ENCODE data around the gene TBXAS1. TPM values are rescaled to one million over a fixed set of nuclear protein-coding genes. Genes with fewer than 3 reads are reported as not detected.

The TBXAS1 gene
- total RNA-seq, 1 donor from 2014 or later: 3.8 TPM

DNA sequence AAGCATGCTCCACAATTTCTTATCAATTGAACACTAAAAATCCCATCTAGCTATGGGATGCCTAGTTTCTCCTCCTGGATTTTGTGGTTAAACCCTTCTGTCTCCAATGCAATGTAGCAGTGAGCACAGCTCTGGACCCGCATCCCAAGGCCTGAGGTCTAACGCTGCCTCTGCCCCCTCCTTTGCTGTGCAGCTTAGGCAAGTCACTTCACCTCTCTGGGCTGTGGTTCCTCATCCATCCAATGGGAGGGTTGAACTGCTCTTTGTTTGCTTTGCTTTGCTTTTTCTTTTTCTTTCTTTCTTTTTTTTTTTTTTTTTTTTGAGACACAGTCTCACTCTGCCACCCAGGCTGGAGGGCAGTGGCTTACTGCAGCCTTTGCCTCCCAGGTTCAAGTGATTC is 164.5 kb downstream of the TBXAS1 start:
- no peaks in the 10 kb centered on the region for H3K9me3 ChIP-seq
- intact Hi-C loops (cut with DNase I): no loop called here
- no peak for DNase-seq (ENCODE audit: low spot score in 2 of 2)
- H3K4me3 ChIP-seq: no peak overlapping the region
- no peak overlapping the region for H3K27ac ChIP-seq
- no peaks in the 10 kb centered on the region for H3K27me3 ChIP-seq
- no peaks in the 10 kb centered on the region for H3K4me1 ChIP-seq
- TF ChIP-seq, protein P1, sequence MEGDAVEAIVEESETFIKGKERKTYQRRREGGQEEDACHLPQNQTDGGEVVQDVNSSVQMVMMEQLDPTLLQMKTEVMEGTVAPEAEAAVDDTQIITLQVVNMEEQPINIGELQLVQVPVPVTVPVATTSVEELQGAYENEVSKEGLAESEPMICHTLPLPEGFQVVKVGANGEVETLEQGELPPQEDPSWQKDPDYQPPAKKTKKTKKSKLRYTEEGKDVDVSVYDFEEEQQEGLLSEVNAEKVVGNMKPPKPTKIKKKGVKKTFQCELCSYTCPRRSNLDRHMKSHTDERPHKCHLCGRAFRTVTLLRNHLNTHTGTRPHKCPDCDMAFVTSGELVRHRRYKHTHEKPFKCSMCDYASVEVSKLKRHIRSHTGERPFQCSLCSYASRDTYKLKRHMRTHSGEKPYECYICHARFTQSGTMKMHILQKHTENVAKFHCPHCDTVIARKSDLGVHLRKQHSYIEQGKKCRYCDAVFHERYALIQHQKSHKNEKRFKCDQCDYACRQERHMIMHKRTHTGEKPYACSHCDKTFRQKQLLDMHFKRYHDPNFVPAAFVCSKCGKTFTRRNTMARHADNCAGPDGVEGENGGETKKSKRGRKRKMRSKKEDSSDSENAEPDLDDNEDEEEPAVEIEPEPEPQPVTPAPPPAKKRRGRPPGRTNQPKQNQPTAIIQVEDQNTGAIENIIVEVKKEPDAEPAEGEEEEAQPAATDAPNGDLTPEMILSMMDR (IDR thresholded peaks at IDR 0.05): no peak
- H3K36me3 ChIP-seq: no peaks in the 10 kb centered on the region

DNA sequence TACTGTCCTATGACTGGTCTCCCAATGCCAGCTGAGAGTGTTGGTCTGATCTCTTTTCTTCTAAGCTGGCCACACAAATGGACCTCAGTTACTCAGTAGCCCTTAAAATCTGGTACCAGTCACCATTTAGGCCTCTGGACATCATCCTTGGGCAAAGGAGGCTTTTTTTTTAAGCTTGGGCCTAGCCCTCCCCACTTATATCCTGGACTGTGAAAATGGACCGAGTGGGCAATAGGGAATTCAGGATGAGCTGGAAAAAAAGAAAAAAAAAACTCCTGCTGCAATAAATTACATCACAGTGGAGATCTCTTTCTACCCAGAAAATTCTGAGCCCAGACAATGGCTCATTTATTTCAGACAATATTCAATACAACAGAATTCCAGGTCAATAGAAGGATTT is 165.3 kb downstream of the TBXAS1 start:
- no peak overlapping the region for H3K27ac ChIP-seq
- intact Hi-C loops (cut with DNase I): no loop called here

DNA sequence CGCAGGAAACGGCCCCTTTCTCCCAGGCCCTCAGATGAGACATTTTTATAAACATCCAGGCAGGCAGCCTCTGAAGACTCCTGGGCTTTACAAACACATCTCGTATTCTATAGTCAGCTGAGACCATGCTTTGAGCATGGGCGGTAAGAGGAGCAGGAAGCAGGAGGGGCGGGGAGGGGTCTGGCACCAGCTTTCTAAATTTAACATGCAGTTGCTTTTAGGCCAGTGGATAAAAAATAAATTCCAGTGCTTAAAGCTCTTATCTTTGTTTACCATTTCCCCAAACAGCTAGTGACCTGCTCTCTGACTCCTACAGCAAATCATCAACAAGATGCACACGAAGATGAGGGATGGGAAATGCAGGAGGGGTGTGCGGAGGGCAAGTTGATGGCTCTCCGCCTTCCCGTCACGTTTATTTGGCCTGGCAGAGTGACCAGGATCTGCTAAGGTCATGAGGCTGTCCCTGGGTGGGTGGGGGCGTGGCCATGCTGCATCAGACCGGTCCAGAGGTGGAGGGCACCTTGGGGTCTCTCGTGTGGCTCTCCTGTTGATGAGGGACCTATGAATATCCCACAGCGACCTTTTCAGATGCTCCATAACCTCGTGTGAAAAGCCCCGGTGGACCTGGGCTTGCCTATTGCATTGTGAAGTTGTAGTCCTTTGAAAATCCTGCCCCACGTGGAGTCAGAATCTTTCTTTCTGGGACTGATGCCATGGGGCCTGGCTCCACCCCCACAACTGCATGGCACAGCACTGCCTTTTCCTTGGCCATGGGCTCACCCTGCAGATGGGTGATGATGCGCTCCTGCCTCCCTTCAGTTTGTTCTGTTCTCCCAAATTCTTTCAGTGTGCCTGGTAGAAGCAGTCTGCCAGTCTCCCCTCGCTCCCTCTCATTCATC is 166.2 kb downstream of the TBXAS1 start:
- Histone ChIP-seq H3K27ac (no peak overlapping the region), H3K4me1 (no peaks in the 10 kb centered on the region), H3K9me3 (no peaks in the 10 kb centered on the region), H3K27me3 (no peaks in the 10 kb centered on the region), H3K36me3 (no peaks in the 10 kb centered on the region), H3K4me3 (no peak overlapping the region)
- intact Hi-C loops (cut with DNase I): no loop called here
- no peak for DNase-seq (ENCODE audit: low spot score in 2 of 2)
- TF ChIP-seq, protein P1 (IDR thresholded peaks at IDR 0.05): no peak

More for the DNA sequence above, 165.3 kb downstream of the TBXAS1 start:
- no peaks in the 10 kb centered on the region for H3K27me3 ChIP-seq
- TF ChIP-seq, protein P1 (IDR thresholded peaks at IDR 0.05): no peak
- DNase-seq (ENCODE audit: low spot score in 2 of 2): no peak
- no peaks in the 10 kb centered on the region for H3K36me3 ChIP-seq
- H3K4me1 ChIP-seq: no peaks in the 10 kb centered on the region
- H3K9me3 ChIP-seq: no peaks in the 10 kb centered on the region
- H3K4me3 ChIP-seq: no peak overlapping the region

DNA sequence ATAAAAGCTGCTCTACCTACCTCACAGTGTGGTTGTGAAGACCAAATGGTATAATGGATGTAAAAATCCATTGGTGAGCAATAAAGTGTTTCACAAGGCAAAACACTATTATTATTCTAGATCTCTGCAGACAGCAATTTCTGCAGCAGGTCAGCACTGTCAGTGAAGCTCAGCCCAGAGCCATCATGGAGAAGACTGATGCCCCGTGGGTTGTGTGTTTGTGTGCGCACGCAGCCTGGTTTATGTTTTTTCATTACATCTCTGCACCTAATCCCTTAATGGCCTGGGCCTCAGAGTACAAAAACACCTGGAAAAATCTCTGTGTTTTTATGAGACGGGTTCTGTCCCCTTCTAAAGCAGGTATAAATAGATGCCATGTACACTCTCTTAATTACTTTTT is 169.5 kb downstream of the TBXAS1 start:
- intact Hi-C loops (cut with DNase I): no loop called here
- Histone ChIP-seq H3K36me3 (no peaks in the 10 kb centered on the region), H3K27me3 (no peaks in the 10 kb centered on the region), H3K27ac (no peak overlapping the region), H3K4me3 (no peak overlapping the region), H3K4me1 (no peaks in the 10 kb centered on the region), H3K9me3 (no peaks in the 10 kb centered on the region)
- TF ChIP-seq, protein P1 (IDR thresholded peaks at IDR 0.05): no peak
- no peak for DNase-seq (ENCODE audit: low spot score in 2 of 2)

DNA sequence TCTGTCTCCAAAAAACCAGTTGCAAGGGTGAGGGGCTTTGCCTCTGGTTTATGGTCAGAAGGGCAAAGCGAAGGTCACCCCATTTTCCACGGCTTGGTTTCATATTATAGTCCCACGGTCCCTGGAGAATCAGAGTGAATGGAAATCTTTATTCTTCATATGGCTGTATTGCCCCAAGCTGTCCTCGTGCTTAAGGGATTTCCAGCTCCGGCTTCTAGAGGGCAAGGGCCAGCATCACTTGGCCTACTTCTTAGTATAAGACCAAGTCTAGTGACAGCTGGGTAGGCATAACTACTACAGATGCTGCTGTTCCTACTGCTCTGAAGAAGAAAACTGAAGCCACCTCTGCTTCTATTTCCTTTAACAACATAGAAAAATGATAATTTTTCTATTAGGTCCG is 170.5 kb downstream of the TBXAS1 start:
- intact Hi-C loops (cut with DNase I): no loop called here
- DNase-seq (ENCODE audit: low spot score in 2 of 2): no peak
- Histone ChIP-seq H3K27me3 (no peaks in the 10 kb centered on the region), H3K36me3 (no peaks in the 10 kb centered on the region), H3K4me3 (no peak overlapping the region), H3K4me1 (no peaks in the 10 kb centered on the region), H3K9me3 (no peaks in the 10 kb centered on the region), H3K27ac (no peak overlapping the region)
- TF ChIP-seq, protein P1 (IDR thresholded peaks at IDR 0.05): no peak
